Left ventricle myocardium inferior (tissue), 1 donor: ENCODE measurements around the gene INSIG1. TPM values are rescaled to one million over a fixed set of nuclear protein-coding genes. Genes with fewer than 3 reads are reported as not detected.

ENCODE experiments used
- DNase-seq: peaks from one replicate; pipeline ENCODE4 v3.0.0-alpha.2; 2020
- H3K27ac ChIP-seq: fragments of 200-600 bp; replicated peaks from 2 replicates; pipeline ENCODE4 v1.8.0; 2021
- H3K27me3 ChIP-seq: fragments of 200-600 bp; 2 replicates; pipeline ENCODE4 v1.8.0; 2021; ENCODE audit warnings: low read depth
- H3K36me3 ChIP-seq: fragments of 200-600 bp; 2 replicates; pipeline ENCODE4 v1.8.0; 2021
- H3K4me1 ChIP-seq: fragments of 200-600 bp; 2 replicates; pipeline ENCODE4 v1.8.0; 2021
- H3K4me3 ChIP-seq: fragments of 200-600 bp; 2 replicates; pipeline ENCODE4 v1.8.0; 2021; ENCODE audit warnings: mild to moderate bottlenecking, moderate library complexity
- H3K9me3 ChIP-seq: fragments of 200-600 bp; replicated peaks from 2 replicates; pipeline ENCODE4 v1.8.0; 2021
- intact Hi-C: fragments of 100-400 bp; cut with micrococcal nuclease; formaldehyde crosslinking; loops from one replicate; pipeline ENCODE4 v1.11.0; 2022
- total RNA-seq: library from RNA; stranded (reverse); fragmentation: NEBNext Ultra II Directional; extraction: Animal tissue kit (Norgen Biotek cat#: 25700); gene quantifications from one replicate; pipeline ENCODE4 v1.2.1, GENCODE V29; 2021
- TF ChIP-seq, protein P1 (sequence below): fragments of 200-600 bp; IDR thresholded peaks from 2 replicates; pipeline ENCODE4 v1.8.0; 2021; ENCODE audit warnings: antibody characterized with exemption, mild to moderate bottlenecking, borderline replicate concordance
- donor health status: DM: no; HTN: yes; CAD: no; lungs with severe emphysema.

INSIG1 gene
- total RNA-seq, 1 donor from 2014 or later, result 7.5 TPM

DNA sequence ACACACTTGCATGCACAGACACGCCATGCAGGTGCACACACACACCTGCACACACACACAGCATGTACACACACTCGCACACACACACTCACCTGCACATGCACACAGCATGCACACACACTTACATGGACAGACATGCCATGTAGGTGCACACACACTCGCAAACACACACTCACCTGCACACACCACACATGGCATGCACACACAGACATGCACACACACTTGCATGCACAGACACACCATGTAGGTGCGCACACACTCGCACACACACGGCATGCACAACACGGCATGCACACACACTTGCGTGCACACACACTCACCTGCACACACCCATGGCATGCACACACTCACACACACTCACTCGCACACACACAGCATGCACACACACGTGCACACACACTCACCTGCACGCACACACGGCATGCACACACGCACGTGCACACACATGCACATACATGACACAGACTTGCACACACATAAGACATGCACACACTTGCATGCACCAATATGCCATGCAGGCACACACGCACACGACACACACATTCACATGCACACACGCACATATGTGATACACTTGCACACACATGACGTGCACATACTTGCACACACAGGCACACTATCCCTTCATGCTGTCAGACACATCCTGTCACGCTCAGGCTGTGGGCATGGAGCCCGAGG is 56.8 kb downstream of the INSIG1 start:
- Histone ChIP-seq H3K27me3 (peaks cover 86% of the 10 kb centered on the region), H3K9me3 (no peaks in the 10 kb centered on the region), H3K4me3 (no peak overlapping the region), H3K27ac (no peak overlapping the region), H3K36me3 (no peaks in the 10 kb centered on the region), H3K4me1 (no peaks in the 10 kb centered on the region)
- no peak for DNase-seq
- intact Hi-C loops, result no loop called here
- TF ChIP-seq, protein P1, sequence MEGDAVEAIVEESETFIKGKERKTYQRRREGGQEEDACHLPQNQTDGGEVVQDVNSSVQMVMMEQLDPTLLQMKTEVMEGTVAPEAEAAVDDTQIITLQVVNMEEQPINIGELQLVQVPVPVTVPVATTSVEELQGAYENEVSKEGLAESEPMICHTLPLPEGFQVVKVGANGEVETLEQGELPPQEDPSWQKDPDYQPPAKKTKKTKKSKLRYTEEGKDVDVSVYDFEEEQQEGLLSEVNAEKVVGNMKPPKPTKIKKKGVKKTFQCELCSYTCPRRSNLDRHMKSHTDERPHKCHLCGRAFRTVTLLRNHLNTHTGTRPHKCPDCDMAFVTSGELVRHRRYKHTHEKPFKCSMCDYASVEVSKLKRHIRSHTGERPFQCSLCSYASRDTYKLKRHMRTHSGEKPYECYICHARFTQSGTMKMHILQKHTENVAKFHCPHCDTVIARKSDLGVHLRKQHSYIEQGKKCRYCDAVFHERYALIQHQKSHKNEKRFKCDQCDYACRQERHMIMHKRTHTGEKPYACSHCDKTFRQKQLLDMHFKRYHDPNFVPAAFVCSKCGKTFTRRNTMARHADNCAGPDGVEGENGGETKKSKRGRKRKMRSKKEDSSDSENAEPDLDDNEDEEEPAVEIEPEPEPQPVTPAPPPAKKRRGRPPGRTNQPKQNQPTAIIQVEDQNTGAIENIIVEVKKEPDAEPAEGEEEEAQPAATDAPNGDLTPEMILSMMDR, result no peak

DNA sequence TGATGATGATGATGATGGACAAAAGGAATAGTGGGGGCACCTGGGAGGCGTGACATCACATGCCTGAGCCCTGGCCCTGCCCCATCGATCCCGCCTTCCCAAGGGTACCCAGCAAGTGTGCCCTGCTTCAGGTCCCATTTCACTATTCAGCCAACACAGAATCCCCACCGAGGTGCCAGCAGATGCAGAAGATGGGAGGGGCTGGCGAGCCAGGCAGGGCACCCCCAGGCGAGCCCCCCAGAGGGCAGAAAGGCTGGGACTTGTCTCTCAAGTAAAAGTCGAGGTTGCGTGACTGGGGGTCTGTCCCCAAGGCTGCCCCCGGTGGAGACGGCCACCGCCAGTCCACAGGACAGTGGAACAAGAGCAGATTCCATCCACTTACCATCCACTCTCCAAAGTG is 57.5 kb downstream of the INSIG1 start:
- TF ChIP-seq, protein P1, result no peak
- H3K4me3 ChIP-seq, result no peak overlapping the region
- no peak overlapping the region for H3K27ac ChIP-seq
- H3K9me3 ChIP-seq, result no peaks in the 10 kb centered on the region
- no peak for DNase-seq
- no peaks in the 10 kb centered on the region for H3K4me1 ChIP-seq
- H3K27me3 ChIP-seq, result peaks cover 86% of the 10 kb centered on the region
- intact Hi-C loops, result no loop called here
- H3K36me3 ChIP-seq, result no peaks in the 10 kb centered on the region

DNA sequence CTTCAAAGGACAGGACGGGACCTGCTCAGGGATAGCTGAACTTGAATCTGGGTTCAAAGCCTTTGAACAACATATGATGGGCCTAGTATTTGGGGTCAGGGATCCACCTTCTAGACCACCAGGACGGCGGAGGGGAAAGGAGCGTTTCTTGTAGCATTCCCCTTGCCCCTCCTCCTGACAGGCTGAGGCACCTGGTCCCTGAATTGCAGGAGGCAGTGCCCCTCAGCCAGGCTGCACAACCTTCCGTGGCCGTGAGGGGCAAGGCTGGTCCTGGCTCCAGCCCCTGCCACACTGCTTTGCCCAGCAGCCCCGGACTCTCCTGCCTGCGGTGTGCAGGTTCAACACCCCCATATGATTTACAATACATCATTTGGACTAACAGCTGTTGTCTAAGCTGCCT is 58.1 kb downstream of the INSIG1 start:
- H3K27me3 ChIP-seq, result peaks cover 89% of the 10 kb centered on the region
- intact Hi-C loops, result no loop called here

DNA sequence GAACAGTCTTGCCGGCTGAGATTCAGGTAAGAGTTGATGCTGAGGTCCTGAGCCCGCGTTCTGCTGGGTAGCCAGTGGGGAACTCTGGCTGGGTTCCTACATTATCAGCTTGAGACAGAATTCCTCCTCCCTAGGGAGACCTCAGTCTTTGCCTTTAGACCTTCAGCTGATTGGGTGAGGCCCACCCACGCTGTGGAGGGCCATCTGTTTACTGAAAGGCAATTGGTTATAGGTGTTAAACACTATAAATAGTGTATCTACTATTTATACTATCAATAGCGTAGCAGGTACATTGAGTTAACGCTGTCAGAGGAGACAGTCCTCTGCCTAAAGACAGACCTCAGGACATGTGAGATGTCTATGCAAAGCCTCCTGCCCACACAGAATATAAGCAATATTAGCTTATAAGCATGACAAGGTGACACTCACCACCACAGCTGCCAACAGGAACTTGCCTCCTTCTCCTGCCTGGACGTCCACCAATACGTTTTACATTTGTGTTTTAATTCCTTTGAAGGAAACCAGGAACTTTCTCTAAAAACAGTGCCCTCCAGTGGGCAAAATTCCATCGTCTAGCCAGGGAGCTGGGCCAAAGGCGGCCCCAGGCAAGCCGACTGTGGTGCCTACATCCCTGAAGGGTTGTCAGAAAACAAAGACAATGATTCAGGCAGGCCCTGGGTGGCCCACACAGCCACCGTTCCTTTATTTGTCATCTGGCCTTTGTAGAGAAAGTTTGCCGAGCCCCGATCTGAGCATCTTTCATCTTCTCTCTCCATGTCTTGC is 58.8 kb downstream of the INSIG1 start:
- no peak overlapping the region for H3K4me3 ChIP-seq
- H3K27ac ChIP-seq, result no peak overlapping the region
- H3K27me3 ChIP-seq, result peaks cover 89% of the 10 kb centered on the region
- no peaks in the 10 kb centered on the region for H3K9me3 ChIP-seq
- TF ChIP-seq, protein P1, result no peak
- H3K36me3 ChIP-seq, result no peaks in the 10 kb centered on the region
- no peaks in the 10 kb centered on the region for H3K4me1 ChIP-seq
- intact Hi-C loops, result no loop called here
- no peak for DNase-seq

More for the DNA sequence above, 58.1 kb downstream of the INSIG1 start:
- TF ChIP-seq, protein P1, result no peak
- Histone ChIP-seq H3K27ac (no peak overlapping the region), H3K4me3 (no peak overlapping the region), H3K36me3 (no peaks in the 10 kb centered on the region), H3K9me3 (no peaks in the 10 kb centered on the region), H3K4me1 (no peaks in the 10 kb centered on the region)
- DNase-seq, result no peak

DNA sequence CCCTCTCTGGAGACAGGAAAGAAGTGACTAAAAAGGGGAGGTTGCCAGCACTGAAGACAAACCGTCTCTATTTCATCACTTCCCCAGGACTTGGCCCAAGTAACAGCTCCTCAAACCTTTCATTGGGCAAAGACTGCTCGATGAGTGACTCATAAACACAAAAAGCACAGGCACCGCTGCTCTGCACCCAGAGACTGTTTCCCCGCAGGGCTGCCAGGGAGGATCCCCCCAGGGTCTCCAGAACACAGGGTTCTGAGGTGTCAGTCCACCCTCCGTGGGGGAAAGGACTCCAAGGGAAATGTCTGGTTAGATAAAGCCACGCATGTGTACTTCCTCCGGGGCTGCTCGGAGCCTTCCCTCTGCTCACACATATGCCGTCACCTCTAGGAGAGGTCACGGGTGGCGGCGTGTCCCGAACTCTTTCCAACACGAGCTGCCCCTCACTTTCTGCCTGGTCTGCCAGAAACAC is 59.9 kb downstream of the INSIG1 start:
- Histone ChIP-seq H3K36me3 (no peaks in the 10 kb centered on the region), H3K4me3 (no peak overlapping the region), H3K27ac (no peak overlapping the region), H3K9me3 (no peaks in the 10 kb centered on the region), H3K27me3 (peaks cover 89% of the 10 kb centered on the region), H3K4me1 (no peaks in the 10 kb centered on the region)
- TF ChIP-seq, protein P1, result no peak
- intact Hi-C loops, result no loop called here
- DNase-seq, result no peak
